ENCODE results near the gene RAB44. TPM values are rescaled to one million over a fixed set of nuclear protein-coding genes. Genes with fewer than 3 reads are reported as not detected.

Gene RAB44
- total RNA-seq, 1 experiment from 2014 or later: 0.11 TPM

DNA sequence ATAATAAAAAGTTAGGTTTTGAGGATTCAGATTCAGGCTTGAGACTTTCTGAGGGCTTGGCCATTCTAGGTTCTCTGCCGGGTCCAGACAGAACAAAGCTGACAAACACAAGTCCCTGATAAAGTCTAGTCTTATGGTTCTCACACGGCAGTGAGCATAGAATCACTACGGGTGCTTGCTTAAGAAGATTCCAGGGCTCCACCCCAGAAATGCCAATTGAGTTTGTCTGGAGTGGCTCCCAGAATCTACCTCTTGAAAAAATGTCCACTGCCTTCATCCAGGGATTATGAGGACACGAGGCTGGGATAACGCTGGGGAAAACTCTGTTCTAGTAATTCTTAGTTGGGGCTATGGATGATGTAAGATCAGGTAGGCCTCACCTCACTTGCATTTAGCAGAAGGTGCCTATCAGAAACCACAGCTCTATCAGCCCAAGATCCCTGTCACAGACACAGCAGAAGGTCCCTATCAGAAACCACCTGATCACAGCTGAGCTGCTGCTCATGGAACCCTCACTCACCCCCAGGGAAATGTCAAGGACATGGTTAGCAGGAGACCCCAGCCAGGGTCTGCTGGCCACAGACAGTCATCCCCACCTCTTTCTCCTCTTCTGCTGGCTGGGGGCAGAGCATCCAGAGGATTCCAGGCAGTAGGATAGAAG, 52.3 kb downstream of the RAB44 start:
- POLR2A ChIA-PET: no interaction called here
- TF ChIP-seq JUN (CRISPR knock-in tag; IDR thresholded peaks at IDR 0.05) (no peak), ZNF416 (CRISPR knock-in tag; IDR thresholded peaks at IDR 0.05) (no peak), MYBL2 (CRISPR knock-in tag; IDR thresholded peaks at IDR 0.05) (no peak), FOXK1 (CRISPR knock-in tag; IDR thresholded peaks at IDR 0.05) (no peak), CREM (CRISPR knock-in tag; IDR thresholded peaks at IDR 0.05) (no peak), NFATC4 (CRISPR knock-in tag; IDR thresholded peaks at IDR 0.05) (no peak), FOXJ3 (CRISPR knock-in tag; IDR thresholded peaks at IDR 0.05; ENCODE audit: borderline replicate concordance) (no peak), TEAD1 (CRISPR knock-in tag; IDR thresholded peaks at IDR 0.05) (no peak)
- TF ChIP-seq, protein P1, sequence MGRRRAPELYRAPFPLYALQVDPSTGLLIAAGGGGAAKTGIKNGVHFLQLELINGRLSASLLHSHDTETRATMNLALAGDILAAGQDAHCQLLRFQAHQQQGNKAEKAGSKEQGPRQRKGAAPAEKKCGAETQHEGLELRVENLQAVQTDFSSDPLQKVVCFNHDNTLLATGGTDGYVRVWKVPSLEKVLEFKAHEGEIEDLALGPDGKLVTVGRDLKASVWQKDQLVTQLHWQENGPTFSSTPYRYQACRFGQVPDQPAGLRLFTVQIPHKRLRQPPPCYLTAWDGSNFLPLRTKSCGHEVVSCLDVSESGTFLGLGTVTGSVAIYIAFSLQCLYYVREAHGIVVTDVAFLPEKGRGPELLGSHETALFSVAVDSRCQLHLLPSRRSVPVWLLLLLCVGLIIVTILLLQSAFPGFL (CRISPR knock-in tag; IDR thresholded peaks at IDR 0.05; ENCODE audit: borderline replicate concordance): no peak
- H3K4me3 Mint-ChIP-seq: no peak overlapping the region
- no peaks in the 10 kb centered on the region for H3K4me1 Mint-ChIP-seq
- 0 out of 2 replicates have a peak, but pooled peaks cover 3% of the 10 kb centered on the region for H3K36me3 Mint-ChIP-seq
- no peaks in the 10 kb centered on the region; the same call in 1 of the 2 replicates for H3K27me3 Mint-ChIP-seq (ENCODE audit: low read depth)
- DNase-seq (ENCODE audit: low spot score): no peak
- H3K9me3 Mint-ChIP-seq: peaks cover 21% of the 10 kb centered on the region
- no peak for ATAC-seq
- H3K27ac Mint-ChIP-seq: no peak overlapping the region
- CTCF ChIA-PET: interaction anchor here (1.2 to 2.1 kb wide), 2 partner anchors 9 to 14 kb away, joined by 3 to 12 read pairs; no protein-coding TSS in a partner anchor

GRCh38 chr6:36751091-36751490, 53.5 kb downstream of the RAB44 start:
- no peaks in the 10 kb centered on the region for H3K4me1 Mint-ChIP-seq
- no peaks in the 10 kb centered on the region; the same call in 1 of the 2 replicates for H3K27me3 Mint-ChIP-seq (ENCODE audit: low read depth)
- 0 out of 2 replicates have a peak, but pooled peaks cover 3% of the 10 kb centered on the region for H3K36me3 Mint-ChIP-seq
- CTCF ChIA-PET: interaction anchor here (1.2 to 2.1 kb wide), 2 partner anchors 8 to 13 kb away, joined by 3 to 12 read pairs; no protein-coding TSS in a partner anchor
- H3K9me3 Mint-ChIP-seq: peaks cover 21% of the 10 kb centered on the region
- no peak overlapping the region for H3K4me3 Mint-ChIP-seq
- ATAC-seq (no peak), DNase-seq (ENCODE audit: low spot score) (no peak)
- no peak overlapping the region for H3K27ac Mint-ChIP-seq
- POLR2A ChIA-PET: no interaction called here
- TF ChIP-seq FOXK1 (CRISPR knock-in tag; IDR thresholded peaks at IDR 0.05) (no peak), SP1 (CRISPR knock-in tag; conservative IDR thresholded peaks at IDR 0.05) (no peak), ZNF532 (CRISPR knock-in tag; IDR thresholded peaks at IDR 0.05; ENCODE audit: borderline replicate concordance) (no peak), USF1 (CRISPR knock-in tag; IDR thresholded peaks at IDR 0.05) (no peak), RORB (CRISPR knock-in tag; IDR thresholded peaks at IDR 0.05) (no peak), NFYB (CRISPR knock-in tag; conservative IDR thresholded peaks at IDR 0.05; ENCODE audit: low read depth) (no peak), MXD4 (CRISPR knock-in tag; IDR thresholded peaks at IDR 0.05; ENCODE audit: borderline replicate concordance) (no peak), ZBTB43 (CRISPR knock-in tag; IDR thresholded peaks at IDR 0.05) (no peak), RELA (CRISPR knock-in tag; IDR thresholded peaks at IDR 0.05; ENCODE audit: borderline replicate concordance) (no peak), ZNF138 (CRISPR knock-in tag; conservative IDR thresholded peaks at IDR 0.05) (no peak), SMAD3 (CRISPR knock-in tag; IDR thresholded peaks at IDR 0.05; ENCODE audit: borderline replicate concordance) (no peak), PRRX2 (CRISPR knock-in tag; IDR thresholded peaks at IDR 0.05) (no peak)
- TF ChIP-seq, protein P2, sequence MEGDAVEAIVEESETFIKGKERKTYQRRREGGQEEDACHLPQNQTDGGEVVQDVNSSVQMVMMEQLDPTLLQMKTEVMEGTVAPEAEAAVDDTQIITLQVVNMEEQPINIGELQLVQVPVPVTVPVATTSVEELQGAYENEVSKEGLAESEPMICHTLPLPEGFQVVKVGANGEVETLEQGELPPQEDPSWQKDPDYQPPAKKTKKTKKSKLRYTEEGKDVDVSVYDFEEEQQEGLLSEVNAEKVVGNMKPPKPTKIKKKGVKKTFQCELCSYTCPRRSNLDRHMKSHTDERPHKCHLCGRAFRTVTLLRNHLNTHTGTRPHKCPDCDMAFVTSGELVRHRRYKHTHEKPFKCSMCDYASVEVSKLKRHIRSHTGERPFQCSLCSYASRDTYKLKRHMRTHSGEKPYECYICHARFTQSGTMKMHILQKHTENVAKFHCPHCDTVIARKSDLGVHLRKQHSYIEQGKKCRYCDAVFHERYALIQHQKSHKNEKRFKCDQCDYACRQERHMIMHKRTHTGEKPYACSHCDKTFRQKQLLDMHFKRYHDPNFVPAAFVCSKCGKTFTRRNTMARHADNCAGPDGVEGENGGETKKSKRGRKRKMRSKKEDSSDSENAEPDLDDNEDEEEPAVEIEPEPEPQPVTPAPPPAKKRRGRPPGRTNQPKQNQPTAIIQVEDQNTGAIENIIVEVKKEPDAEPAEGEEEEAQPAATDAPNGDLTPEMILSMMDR (IDR thresholded peaks at IDR 0.05): no peak
- TF ChIP-seq, protein P3, sequence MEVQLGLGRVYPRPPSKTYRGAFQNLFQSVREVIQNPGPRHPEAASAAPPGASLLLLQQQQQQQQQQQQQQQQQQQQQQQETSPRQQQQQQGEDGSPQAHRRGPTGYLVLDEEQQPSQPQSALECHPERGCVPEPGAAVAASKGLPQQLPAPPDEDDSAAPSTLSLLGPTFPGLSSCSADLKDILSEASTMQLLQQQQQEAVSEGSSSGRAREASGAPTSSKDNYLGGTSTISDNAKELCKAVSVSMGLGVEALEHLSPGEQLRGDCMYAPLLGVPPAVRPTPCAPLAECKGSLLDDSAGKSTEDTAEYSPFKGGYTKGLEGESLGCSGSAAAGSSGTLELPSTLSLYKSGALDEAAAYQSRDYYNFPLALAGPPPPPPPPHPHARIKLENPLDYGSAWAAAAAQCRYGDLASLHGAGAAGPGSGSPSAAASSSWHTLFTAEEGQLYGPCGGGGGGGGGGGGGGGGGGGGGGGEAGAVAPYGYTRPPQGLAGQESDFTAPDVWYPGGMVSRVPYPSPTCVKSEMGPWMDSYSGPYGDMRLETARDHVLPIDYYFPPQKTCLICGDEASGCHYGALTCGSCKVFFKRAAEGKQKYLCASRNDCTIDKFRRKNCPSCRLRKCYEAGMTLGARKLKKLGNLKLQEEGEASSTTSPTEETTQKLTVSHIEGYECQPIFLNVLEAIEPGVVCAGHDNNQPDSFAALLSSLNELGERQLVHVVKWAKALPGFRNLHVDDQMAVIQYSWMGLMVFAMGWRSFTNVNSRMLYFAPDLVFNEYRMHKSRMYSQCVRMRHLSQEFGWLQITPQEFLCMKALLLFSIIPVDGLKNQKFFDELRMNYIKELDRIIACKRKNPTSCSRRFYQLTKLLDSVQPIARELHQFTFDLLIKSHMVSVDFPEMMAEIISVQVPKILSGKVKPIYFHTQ (CRISPR knock-in tag; IDR thresholded peaks at IDR 0.05): no peak

Data from WTC11 (cell line).